T-helper 9 cell (primary cell): Measurements from ENCODE around the gene TUFT1.
"Not testable (repeated sequence)": the region's sequence is repeated elsewhere in the genome, so short reads cannot be mapped to it uniquely, and the experiment has no call there.

Source experiments
- DNase-seq: peaks from one replicate; pipeline ENCODE4 v3.0.0-alpha.2; 2020

Gene TUFT1

GRCh38 chr1:151618996-151619395 lies 78.9 kb downstream of the TUFT1 start:
- not testable (repeated sequence) for DNase-seq

GRCh38 chr1:151619489-151620093 lies 79.5 kb downstream of the TUFT1 start:
- no peak for DNase-seq

- no peak for DNase-seq
These were observed 80.2 kb downstream of the TUFT1 start for GRCh38 chr1:151620286-151620685.

GRCh38 chr1:151621351-151621750 lies 81.2 kb downstream of the TUFT1 start:
- no peak for DNase-seq

GRCh38 chr1:151624783-151625182 lies 84.7 kb downstream of the TUFT1 start:
- no peak for DNase-seq

- no peak for DNase-seq
These were observed 86.7 kb downstream of the TUFT1 start for GRCh38 chr1:151626740-151627334.

GRCh38 chr1:151629278-151629677 lies 89.2 kb downstream of the TUFT1 start:
- no peak for DNase-seq
